HepG2 (cell line): ENCODE data around the gene TBC1D21.

ENCODE experiments used
- CTCF ChIP-seq: sonication (generic); formaldehyde crosslinking; IDR thresholded peaks from 2 replicates; pipeline ENCODE4 v1.5.0; 2020; ENCODE audit warnings: mild to moderate bottlenecking, missing genetic modification reagents, moderate library complexity
- DMAP1 ChIP-seq: IDR thresholded peaks from 2 replicates; pipeline ENCODE4 v1.6.1; 2016
- ELF1 ChIP-seq: sonication (generic); formaldehyde crosslinking; IDR thresholded peaks from 2 replicates; pipeline ENCODE4 v1.4.0; 2020; ENCODE audit warnings: missing genetic modification reagents
- EP300 ChIP-seq, 3 experiments: sonication (generic) in 1 of 3; formaldehyde crosslinking in 1 of 3; IDR thresholded peaks; 2 replicates each; pipeline versions ENCODE4 v1.5.1 to v1.6.1; 2011 to 2020; ENCODE audit warnings: low read depth in 2 of 3, low read length in 2 of 3, borderline replicate concordance in 1 of 3, improper control_type of control experiment in 1 of 3, mild to moderate bottlenecking in 1 of 3, missing genetic modification reagents in 1 of 3, moderate library complexity in 1 of 3
- KAT7 ChIP-seq: IDR thresholded peaks from 2 replicates; pipeline ENCODE4 v1.6.1; 2018; ENCODE audit warnings: borderline replicate concordance, missing compliant biosample characterization
- MAX ChIP-seq: IDR thresholded peaks from 2 replicates; pipeline ENCODE4 v1.6.1; 2012; ENCODE audit warnings: inconsistent platforms
- U2AF2 ChIP-seq: fragments of 200-400 bp; formaldehyde crosslinking; IDR thresholded peaks from 2 replicates; pipeline ENCODE4 v1.6.1; 2017; ENCODE audit warnings: low read depth, mild to moderate bottlenecking, low read length
- ZBTB33 ChIP-seq: sonication (generic); formaldehyde crosslinking; IDR thresholded peaks from 2 replicates; pipeline ENCODE4 v1.4.0; 2020; ENCODE audit warnings: missing genetic modification reagents
- ZBTB34 ChIP-seq: sonication (generic); formaldehyde crosslinking; IDR thresholded peaks from 2 replicates; pipeline ENCODE4 v1.8.0; 2022; ENCODE audit warnings: mild to moderate bottlenecking, missing genetic modification reagents
- ZBTB38 ChIP-seq: sonication (generic); formaldehyde crosslinking; IDR thresholded peaks from 2 replicates; pipeline ENCODE4 v1.5.1; 2020; ENCODE audit warnings: mild to moderate bottlenecking, missing genetic modification reagents
- ZKSCAN5 ChIP-seq: sonication (generic); formaldehyde crosslinking; IDR thresholded peaks from 2 replicates; pipeline ENCODE4 v1.5.1; 2020; ENCODE audit warnings: mild to moderate bottlenecking, missing genetic modification reagents
- ZMAT5 ChIP-seq: sonication (generic); formaldehyde crosslinking; IDR thresholded peaks from 2 replicates; pipeline ENCODE4 v1.5.0; 2020; ENCODE audit warnings: mild to moderate bottlenecking, low read depth, missing genetic modification reagents, borderline replicate concordance
- ZNF589 ChIP-seq: sonication (generic); formaldehyde crosslinking; conservative IDR thresholded peaks from 2 replicates; pipeline ENCODE4 v1.8.0; 2022; ENCODE audit warnings: mild to moderate bottlenecking, moderate library complexity, missing genetic modification reagents
- ZNF878 ChIP-seq: sonication (generic); formaldehyde crosslinking; IDR thresholded peaks from 2 replicates; pipeline ENCODE4 v1.8.1; 2023; ENCODE audit warnings: mild to moderate bottlenecking, missing genetic modification reagents, moderate library complexity

- TF ChIP-seq CTCF (CRISPR knock-in tag) (no peak), MAX (no peak), EP300 (IDR thresholded peaks at IDR 0.05; ENCODE audit: low read depth in 2 of 2, low read length in 2 of 2) (no peak), EP300 (CRISPR knock-in tag; IDR thresholded peaks at IDR 0.05; ENCODE audit: borderline replicate concordance) (no peak), KAT7 (CRISPR knock-in tag) (no peak), ZBTB33 (no peak), ZKSCAN5 (CRISPR knock-in tag) (no peak), DMAP1 (CRISPR knock-in tag) (no peak), ZNF589 (CRISPR knock-in tag) (no peak), ZBTB38 (no peak), ELF1 (CRISPR knock-in tag) (no peak), ZMAT5 (no peak), ZBTB34 (CRISPR knock-in tag) (no peak), ZNF878 (no peak), U2AF2 (no peak)
These were observed 11.1 kb upstream of the TBC1D21 start for GRCh38 chr15:73862276-73862675.
